Natural killer cell treated with Interleukin-12 subunit alpha and Interleukin-12 subunit beta and Interleukin-15 and Interleukin-18, amount 100 ng/mL, for 72 hours (primary cell): ENCODE data around the gene FARS2. TPM values are rescaled to one million over a fixed set of nuclear protein-coding genes. Genes with fewer than 3 reads are reported as not detected.

ENCODE experiments used
- ATAC-seq, 2 donors: fragments of 150-1000 bp; cut with Tn5 transposase in 1 of 2; sonication (Bioruptor Pico), chemical (Tn5 transposase) in 1 of 2; 2 replicates each; pipeline ENCODE4 v1.10.0; 2021
- DNase-seq: peaks from one replicate; pipeline ENCODE4 v3.0.0; 2022; ENCODE audit warnings: low spot score
- H3K27ac Mint-ChIP-seq, 2 donors: 1 replicate in 1 of 2; 2 replicates in 1 of 2; pipeline ENCODE4 v1.8.0; 2022; ENCODE audit warnings: mixed read lengths in 2 of 2, mild to moderate bottlenecking in 1 of 2, moderate library complexity in 1 of 2
- H3K27me3 Mint-ChIP-seq, 2 donors: 1 replicate in 1 of 2; 2 replicates in 1 of 2; pipeline ENCODE4 v1.8.0; 2022; ENCODE audit warnings: mixed read lengths in 2 of 2
- H3K36me3 Mint-ChIP-seq: one replicate; pipeline ENCODE4 v1.8.0; 2022; ENCODE audit warnings: mixed read lengths
- H3K4me1 Mint-ChIP-seq, 2 donors: 1 replicate in 1 of 2; 2 replicates in 1 of 2; pipeline ENCODE4 v1.8.0; 2022; ENCODE audit warnings: low read depth in 2 of 2, mixed read lengths in 2 of 2, mild to moderate bottlenecking in 1 of 2
- H3K4me3 Mint-ChIP-seq: one replicate; pipeline ENCODE4 v1.8.0; 2022; ENCODE audit warnings: mixed read lengths
- H3K9me3 Mint-ChIP-seq: 2 replicates; pipeline ENCODE4 v1.8.0; 2022; ENCODE audit warnings: mixed read lengths
- total RNA-seq, 2 donors: library from RNA; stranded (reverse); gene quantifications; one replicate each; pipeline ENCODE4 v1.2.3, GENCODE V29; 2022

The FARS2 gene
- total RNA-seq, 2 donors from 2014 or later = 20.4 to 41.7 TPM

GRCh38 chr6:5260111-5260620 lies 1.1 kb upstream of the FARS2 start:
- peak; percentile 72 to 76 for ATAC-seq
- Mint-ChIP-seq H3K4me1 (peaks cover 20 to 29% of the 10 kb centered on the region in 2 donors), H3K27me3 (no peaks in the 10 kb centered on the region), H3K36me3 (peaks cover 5% of the 10 kb centered on the region), H3K27ac (peak overlapping the region; percentile 97 to 99), H3K9me3 (no peaks in the 10 kb centered on the region), H3K4me3 (peak overlapping the region; percentile 98)
- peak; percentile 70 for DNase-seq

- Mint-ChIP-seq H3K9me3 (no peaks in the 10 kb centered on the region), H3K27me3 (no peaks in the 10 kb centered on the region), H3K27ac (peak overlapping the region; percentile 97 to 99), H3K36me3 (peaks cover 5% of the 10 kb centered on the region), H3K4me3 (peak overlapping the region; percentile 98), H3K4me1 (peaks cover 20 to 32% of the 10 kb centered on the region in 2 donors)
- ATAC-seq (no peak), DNase-seq (no peak)
Observed at GRCh38 chr6:5261545-5262109, 314 bp downstream of the FARS2 start.

GRCh38 chr6:5266423-5266822 lies 5.1 kb downstream of the FARS2 start:
- H3K4me1 Mint-ChIP-seq = peaks cover 6 to 14% of the 10 kb centered on the region in 2 donors
- H3K4me3 Mint-ChIP-seq = no peak overlapping the region
- no peaks in the 10 kb centered on the region for H3K27me3 Mint-ChIP-seq
- no peak overlapping the region for H3K27ac Mint-ChIP-seq
- H3K36me3 Mint-ChIP-seq = peaks cover 11% of the 10 kb centered on the region
- no peaks in the 10 kb centered on the region for H3K9me3 Mint-ChIP-seq
- DNase-seq = no peak
- no peak for ATAC-seq

GRCh38 chr6:5270093-5270680 lies 8.9 kb downstream of the FARS2 start:
- no peaks in the 10 kb centered on the region for H3K27me3 Mint-ChIP-seq
- H3K36me3 Mint-ChIP-seq = peaks cover 11% of the 10 kb centered on the region
- peaks cover 10 to 17% of the 10 kb centered on the region in 2 donors for H3K4me1 Mint-ChIP-seq
- no peak for DNase-seq
- H3K9me3 Mint-ChIP-seq = no peaks in the 10 kb centered on the region
- no peak overlapping the region for H3K27ac Mint-ChIP-seq
- ATAC-seq = no peak
- no peak overlapping the region for H3K4me3 Mint-ChIP-seq

- H3K4me3 Mint-ChIP-seq = no peak overlapping the region
- DNase-seq = no peak
- peaks cover 7 to 17% of the 10 kb centered on the region in 2 donors for H3K4me1 Mint-ChIP-seq
- no peaks in the 10 kb centered on the region for H3K27me3 Mint-ChIP-seq
- no peaks in the 10 kb centered on the region for H3K9me3 Mint-ChIP-seq
- ATAC-seq = no peak
- peaks cover 11% of the 10 kb centered on the region for H3K36me3 Mint-ChIP-seq
- H3K27ac Mint-ChIP-seq = no peak overlapping the region
Observed at GRCh38 chr6:5271926-5272325, 10.6 kb downstream of the FARS2 start.

GRCh38 chr6:5274231-5274630 lies 12.9 kb downstream of the FARS2 start:
- peak in 1 of 2 donors; percentile 41 for ATAC-seq
- Mint-ChIP-seq H3K4me1 (peaks cover 10 to 31% of the 10 kb centered on the region in 2 donors), H3K27ac (peak overlapping the region in 1 of 2 donors; percentile 10), H3K9me3 (no peaks in the 10 kb centered on the region), H3K36me3 (peaks cover 10% of the 10 kb centered on the region), H3K27me3 (no peaks in the 10 kb centered on the region), H3K4me3 (no peak overlapping the region)
- DNase-seq = no peak

GRCh38 chr6:5275497-5275896 lies 14.2 kb downstream of the FARS2 start:
- Mint-ChIP-seq H3K27ac (peak overlapping the region in 1 of 2 donors; percentile 37), H3K9me3 (no peaks in the 10 kb centered on the region)
- ATAC-seq = no peak

GRCh38 chr6:5276581-5276980 lies 15.3 kb downstream of the FARS2 start:
- Mint-ChIP-seq H3K4me1 (peaks cover 15 to 49% of the 10 kb centered on the region in 2 donors), H3K27me3 (no peaks in the 10 kb centered on the region), H3K9me3 (no peaks in the 10 kb centered on the region), H3K36me3 (peaks cover 10% of the 10 kb centered on the region), H3K4me3 (no peak overlapping the region), H3K27ac (no peak overlapping the region)
- ATAC-seq (no peak), DNase-seq (no peak)

More at GRCh38 chr6:5275497-5275896, 14.2 kb downstream of the FARS2 start:
- Mint-ChIP-seq H3K27me3 (no peaks in the 10 kb centered on the region), H3K4me1 (peaks cover 18 to 44% of the 10 kb centered on the region in 2 donors), H3K36me3 (peaks cover 10% of the 10 kb centered on the region), H3K4me3 (no peak overlapping the region)
- no peak for DNase-seq

GRCh38 chr6:5277589-5277988 lies 16.3 kb downstream of the FARS2 start:
- peaks cover 18 to 57% of the 10 kb centered on the region in 2 donors for H3K4me1 Mint-ChIP-seq

GRCh38 chr6:5278047-5278446 lies 16.7 kb downstream of the FARS2 start:
- Mint-ChIP-seq H3K27ac (peak overlapping the region in 1 of 2 donors; percentile 99), H3K4me3 (peak overlapping the region; percentile 91), H3K36me3 (peaks cover 6% of the 10 kb centered on the region), H3K27me3 (no peaks in the 10 kb centered on the region), H3K9me3 (no peaks in the 10 kb centered on the region), H3K4me1 (peaks cover 14 to 54% of the 10 kb centered on the region in 2 donors)
- DNase-seq = no peak
- ATAC-seq = no peak

More at GRCh38 chr6:5277589-5277988, 16.3 kb downstream of the FARS2 start:
- no peaks in the 10 kb centered on the region for H3K9me3 Mint-ChIP-seq
- H3K27me3 Mint-ChIP-seq = no peaks in the 10 kb centered on the region
- DNase-seq = no peak
- peaks cover 10% of the 10 kb centered on the region for H3K36me3 Mint-ChIP-seq
- H3K27ac Mint-ChIP-seq = no peak overlapping the region
- no peak overlapping the region for H3K4me3 Mint-ChIP-seq
- ATAC-seq = no peak

GRCh38 chr6:5278565-5279120 lies 17.3 kb downstream of the FARS2 start:
- H3K4me1 Mint-ChIP-seq = peaks cover 14 to 48% of the 10 kb centered on the region in 2 donors
- H3K36me3 Mint-ChIP-seq = peaks cover 6% of the 10 kb centered on the region

GRCh38 chr6:5279891-5280338 lies 18.6 kb downstream of the FARS2 start:
- H3K9me3 Mint-ChIP-seq = no peaks in the 10 kb centered on the region
- no peak for DNase-seq
- no peaks in the 10 kb centered on the region for H3K27me3 Mint-ChIP-seq
- H3K4me1 Mint-ChIP-seq = peaks cover 18 to 58% of the 10 kb centered on the region in 2 donors
- peak overlapping the region; percentile 91 for H3K4me3 Mint-ChIP-seq
- peak overlapping the region; percentile 64 to 99 for H3K27ac Mint-ChIP-seq
- ATAC-seq = peak; percentile 80 to 93
- peaks cover 6% of the 10 kb centered on the region for H3K36me3 Mint-ChIP-seq

More at GRCh38 chr6:5278565-5279120, 17.3 kb downstream of the FARS2 start:
- no peaks in the 10 kb centered on the region for H3K27me3 Mint-ChIP-seq
- peak overlapping the region; percentile 64 to 99 for H3K27ac Mint-ChIP-seq
- peak in 1 of 2 donors; percentile 25 for ATAC-seq
- DNase-seq = no peak
- no peaks in the 10 kb centered on the region for H3K9me3 Mint-ChIP-seq
- peak overlapping the region; percentile 91 for H3K4me3 Mint-ChIP-seq

- ATAC-seq (no peak), DNase-seq (no peak)
- Mint-ChIP-seq H3K4me1 (peaks cover 22 to 63% of the 10 kb centered on the region in 2 donors), H3K27ac (peak overlapping the region; percentile 64 to 99), H3K36me3 (peaks cover 6% of the 10 kb centered on the region), H3K27me3 (no peaks in the 10 kb centered on the region), H3K9me3 (no peaks in the 10 kb centered on the region), H3K4me3 (peak overlapping the region; percentile 91)
Observed at GRCh38 chr6:5280920-5281319, 19.6 kb downstream of the FARS2 start.

- Mint-ChIP-seq H3K4me3 (no peak overlapping the region), H3K27me3 (no peaks in the 10 kb centered on the region), H3K9me3 (no peaks in the 10 kb centered on the region), H3K4me1 (peaks cover 25 to 67% of the 10 kb centered on the region in 2 donors), H3K27ac (peak overlapping the region in 1 of 2 donors; percentile 99), H3K36me3 (peaks cover 6% of the 10 kb centered on the region)
- ATAC-seq = no peak
- DNase-seq = no peak
Observed at GRCh38 chr6:5282191-5282623, 20.9 kb downstream of the FARS2 start.
